Liver (tissue), 2 donors: ENCODE data around the gene GPR61.

ENCODE experiments used
- FOXA1 ChIP-seq: IDR thresholded peaks from 2 replicates; pipeline ENCODE4 v1.6.1; 2016; ENCODE audit warnings: antibody characterized with exemption
- YY1 ChIP-seq: IDR thresholded peaks from 2 replicates; pipeline ENCODE4 v1.6.1; 2016; ENCODE audit warnings: antibody characterized with exemption, mild to moderate bottlenecking
- TF ChIP-seq, protein P1 (sequence below): fragments of 150-350 bp; IDR thresholded peaks from 2 replicates; pipeline ENCODE4 v1.5.1; 2017; ENCODE audit warnings: improper control_type of control experiment, low read depth, low read length; ENCODE audit not compliant: missing input control
- TF ChIP-seq, protein P2 (sequence below): IDR thresholded peaks from 2 replicates; pipeline ENCODE4 v1.6.1; 2016; ENCODE audit warnings: antibody characterized with exemption
- TF ChIP-seq, protein P3 (sequence below): IDR thresholded peaks from 2 replicates; pipeline ENCODE4 v1.6.1; 2016; ENCODE audit warnings: antibody characterized with exemption
- donor health status: healthy.

DNA sequence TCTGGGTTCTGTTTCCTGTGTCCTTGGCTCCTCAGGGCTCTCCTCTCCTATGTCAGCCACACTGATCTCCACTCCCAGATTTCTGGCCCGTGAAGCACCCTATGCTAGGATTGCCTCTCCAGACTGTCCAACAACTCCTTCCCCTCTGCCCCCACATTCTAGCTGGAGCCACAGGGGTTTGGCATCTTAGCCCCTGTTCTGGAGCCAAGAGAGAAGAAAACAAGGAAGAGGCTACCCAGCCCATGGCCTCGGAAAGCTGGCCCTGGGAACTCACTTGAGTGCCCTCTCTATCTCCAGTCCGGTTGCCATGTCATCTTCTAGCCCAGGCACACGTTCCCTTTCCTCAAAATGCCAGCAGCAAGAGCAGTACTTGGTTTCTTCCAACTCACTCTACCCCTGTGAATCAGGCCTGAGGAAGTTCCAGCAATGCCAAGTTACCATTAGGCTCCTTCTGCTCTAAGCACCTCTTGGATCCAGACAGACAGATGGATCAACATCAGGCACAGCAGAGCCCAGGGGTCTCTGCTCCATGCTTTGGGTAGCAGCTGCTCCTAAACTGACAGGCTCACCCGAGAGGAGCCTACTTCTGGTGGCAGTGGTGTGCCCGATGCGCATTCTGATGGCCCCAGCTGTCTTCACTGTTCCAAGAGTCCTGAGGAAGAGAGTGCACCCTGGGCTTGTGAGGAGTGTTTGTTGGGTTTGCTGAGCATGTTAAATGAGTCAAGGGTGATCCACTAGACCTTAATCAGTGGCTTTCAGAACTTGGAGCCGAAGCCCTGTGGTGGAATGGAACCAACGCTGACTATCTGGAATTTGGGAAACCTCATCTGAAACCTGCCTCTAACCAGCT lies 11.6 kb upstream of the GPR61 start:
- TF ChIP-seq, protein P1, sequence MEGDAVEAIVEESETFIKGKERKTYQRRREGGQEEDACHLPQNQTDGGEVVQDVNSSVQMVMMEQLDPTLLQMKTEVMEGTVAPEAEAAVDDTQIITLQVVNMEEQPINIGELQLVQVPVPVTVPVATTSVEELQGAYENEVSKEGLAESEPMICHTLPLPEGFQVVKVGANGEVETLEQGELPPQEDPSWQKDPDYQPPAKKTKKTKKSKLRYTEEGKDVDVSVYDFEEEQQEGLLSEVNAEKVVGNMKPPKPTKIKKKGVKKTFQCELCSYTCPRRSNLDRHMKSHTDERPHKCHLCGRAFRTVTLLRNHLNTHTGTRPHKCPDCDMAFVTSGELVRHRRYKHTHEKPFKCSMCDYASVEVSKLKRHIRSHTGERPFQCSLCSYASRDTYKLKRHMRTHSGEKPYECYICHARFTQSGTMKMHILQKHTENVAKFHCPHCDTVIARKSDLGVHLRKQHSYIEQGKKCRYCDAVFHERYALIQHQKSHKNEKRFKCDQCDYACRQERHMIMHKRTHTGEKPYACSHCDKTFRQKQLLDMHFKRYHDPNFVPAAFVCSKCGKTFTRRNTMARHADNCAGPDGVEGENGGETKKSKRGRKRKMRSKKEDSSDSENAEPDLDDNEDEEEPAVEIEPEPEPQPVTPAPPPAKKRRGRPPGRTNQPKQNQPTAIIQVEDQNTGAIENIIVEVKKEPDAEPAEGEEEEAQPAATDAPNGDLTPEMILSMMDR: no peak
- TF ChIP-seq, protein P2, sequence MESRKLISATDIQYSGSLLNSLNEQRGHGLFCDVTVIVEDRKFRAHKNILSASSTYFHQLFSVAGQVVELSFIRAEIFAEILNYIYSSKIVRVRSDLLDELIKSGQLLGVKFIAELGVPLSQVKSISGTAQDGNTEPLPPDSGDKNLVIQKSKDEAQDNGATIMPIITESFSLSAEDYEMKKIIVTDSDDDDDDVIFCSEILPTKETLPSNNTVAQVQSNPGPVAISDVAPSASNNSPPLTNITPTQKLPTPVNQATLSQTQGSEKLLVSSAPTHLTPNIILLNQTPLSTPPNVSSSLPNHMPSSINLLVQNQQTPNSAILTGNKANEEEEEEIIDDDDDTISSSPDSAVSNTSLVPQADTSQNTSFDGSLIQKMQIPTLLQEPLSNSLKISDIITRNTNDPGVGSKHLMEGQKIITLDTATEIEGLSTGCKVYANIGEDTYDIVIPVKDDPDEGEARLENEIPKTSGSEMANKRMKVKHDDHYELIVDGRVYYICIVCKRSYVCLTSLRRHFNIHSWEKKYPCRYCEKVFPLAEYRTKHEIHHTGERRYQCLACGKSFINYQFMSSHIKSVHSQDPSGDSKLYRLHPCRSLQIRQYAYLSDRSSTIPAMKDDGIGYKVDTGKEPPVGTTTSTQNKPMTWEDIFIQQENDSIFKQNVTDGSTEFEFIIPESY: no peak
- TF ChIP-seq FOXA1 (no peak), YY1 (no peak)
- TF ChIP-seq, protein P3, sequence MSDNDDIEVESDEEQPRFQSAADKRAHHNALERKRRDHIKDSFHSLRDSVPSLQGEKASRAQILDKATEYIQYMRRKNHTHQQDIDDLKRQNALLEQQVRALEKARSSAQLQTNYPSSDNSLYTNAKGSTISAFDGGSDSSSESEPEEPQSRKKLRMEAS: no peak
